GM21515 (cell line): ENCODE data around the gene NECTIN1.

Source experiments
- ATAC-seq: cut with Tn5 transposase; IDR thresholded peaks from one replicate; pipeline ENCODE4 v1.9.1; 2021; ENCODE audit not compliant: unreplicated experiment

NECTIN1 gene

GRCh38 chr11:119676461-119677020 is 52.5 kb downstream of the NECTIN1 start:
- ATAC-seq = no peak

- ATAC-seq = peak; percentile 88
These were observed 55.2 kb downstream of the NECTIN1 start for GRCh38 chr11:119673759-119674336.

- ATAC-seq = peak; percentile 2
These were observed 55.8 kb downstream of the NECTIN1 start for GRCh38 chr11:119673052-119673758.

GRCh38 chr11:119672597-119672996 is 56.4 kb downstream of the NECTIN1 start:
- no peak for ATAC-seq

GRCh38 chr11:119671561-119672015 is 57.4 kb downstream of the NECTIN1 start:
- ATAC-seq = no peak

GRCh38 chr11:119671051-119671450 is 57.9 kb downstream of the NECTIN1 start:
- ATAC-seq = no peak

GRCh38 chr11:119669487-119669886 is 59.5 kb downstream of the NECTIN1 start:
- no peak for ATAC-seq

- ATAC-seq = no peak
These were observed 60.3 kb downstream of the NECTIN1 start for GRCh38 chr11:119668676-119669075.

GRCh38 chr11:119666463-119667131 is 62.4 kb downstream of the NECTIN1 start:
- peak; percentile 77 for ATAC-seq

GRCh38 chr11:119666061-119666460 is 62.9 kb downstream of the NECTIN1 start:
- ATAC-seq = no peak

- no peak for ATAC-seq
These were observed 64.1 kb downstream of the NECTIN1 start for GRCh38 chr11:119664701-119665420.

- no peak for ATAC-seq
These were observed 64.9 kb downstream of the NECTIN1 start for GRCh38 chr11:119664063-119664572.

- no peak for ATAC-seq
These were observed 65.7 kb downstream of the NECTIN1 start for GRCh38 chr11:119663279-119663678.

GRCh38 chr11:119661226-119661625 is 67.8 kb downstream of the NECTIN1 start:
- ATAC-seq = no peak

- ATAC-seq = no peak
These were observed 68.9 kb downstream of the NECTIN1 start for GRCh38 chr11:119659971-119660723.

GRCh38 chr11:119652907-119653659 is 75.9 kb downstream of the NECTIN1 start:
- no peak for ATAC-seq

GRCh38 chr11:119651802-119652584 is 77.0 kb downstream of the NECTIN1 start:
- no peak for ATAC-seq

- no peak for ATAC-seq
These were observed 78.7 kb downstream of the NECTIN1 start for GRCh38 chr11:119650251-119650650.

GRCh38 chr11:119647254-119647653 is 81.7 kb downstream of the NECTIN1 start:
- ATAC-seq = no peak
